ENCODE data around the gene ACAP3. TPM values are rescaled to one million over a fixed set of nuclear protein-coding genes. Genes with fewer than 3 reads are reported as not detected.

ACAP3 gene
- total and polyA plus RNA-seq, 2 of the 4 experiments (the other 2 are of a cell fraction) = 13.3 to 58.2 TPM

DNA sequence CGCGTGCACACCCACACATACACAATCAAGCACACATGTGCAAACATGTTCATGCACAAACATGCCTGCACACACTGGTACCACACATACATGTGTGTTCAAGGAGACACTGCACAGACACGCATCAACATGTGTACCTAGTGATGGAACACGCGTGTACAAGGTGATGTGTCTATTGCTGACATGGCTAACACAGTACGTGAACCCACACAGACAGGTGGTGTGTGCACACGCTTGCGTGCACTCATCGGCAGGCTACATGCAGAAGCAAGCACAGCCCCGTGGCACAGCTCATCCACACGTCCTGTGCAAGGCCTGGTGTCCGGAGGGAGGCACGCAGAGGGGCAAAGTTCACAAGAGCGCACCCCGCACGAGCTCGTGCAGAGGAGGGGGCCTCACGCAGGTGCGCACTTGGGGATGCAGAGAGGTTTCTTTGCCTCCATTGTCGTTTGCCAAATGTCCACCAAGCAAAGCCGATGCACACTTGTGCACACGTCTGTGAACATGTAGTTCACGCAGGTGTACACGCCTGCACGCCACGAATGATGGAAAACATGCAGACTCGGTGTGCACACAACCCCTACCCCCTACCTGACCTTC lies 969 bp downstream of the ACAP3 start:
- Histone ChIP-seq H2BK120ac (ENCODE audit: low read depth, low read length) (no peak overlapping the region), H3K9me3 (ENCODE audit: control insufficient read depth, insufficient read depth, low read length) (no peaks in the 10 kb centered on the region), H2BK20ac (ENCODE audit: low read depth, low read length) (no peak overlapping the region), H2AK9ac (replicated peaks; ENCODE audit: low read depth, low read length, poor library complexity) (peak overlapping the region; percentile 97), H2AFZ (replicated peaks; ENCODE audit: low read length, poor library complexity) (peak overlapping the region; percentile 97), H3K4me1 (ENCODE audit: control insufficient read depth, insufficient read depth, low read length) (peaks cover 31% of the 10 kb centered on the region), H4K20me1 (ENCODE audit: insufficient read depth, low read length) (peaks cover 45% of the 10 kb centered on the region), H3K36me3 (ENCODE audit: control insufficient read depth, insufficient read depth, low read length) (peaks cover 19% of the 10 kb centered on the region), H2BK5ac (ENCODE audit: low read depth, low read length, poor library complexity, severe bottlenecking) (peak overlapping the region; percentile 79), H3K23ac (ENCODE audit: low read depth, low read length) (peak overlapping the region; percentile 94), H4K5ac (ENCODE audit: low read depth, low read length) (no peak overlapping the region), H3K18ac (ENCODE audit: low read depth, low read length) (0 out of 2 replicates have a peak overlapping the region, but pooled peaks have one; percentile 25), H2AK5ac (ENCODE audit: low read depth, low read length) (peak overlapping the region; percentile 91), H3K4me2 (ENCODE audit: low read depth, low read length) (peak overlapping the region; percentile 100), H3K4ac (ENCODE audit: low read depth, low read length) (peak overlapping the region; percentile 90), H4K8ac (ENCODE audit: low read depth in 2 of 2, low read length in 2 of 2) (peak overlapping the region in 1 of 2 experiments; percentile 5; a peak in 1 of 4 replicates), H3K9ac (ENCODE audit: low read depth, low read length) (peak overlapping the region; percentile 91), H3K79me1 (ENCODE audit: low read depth in 1 of 2, low read length in 2 of 2) (peaks cover 6 to 62% of the 10 kb centered on the region in 2 experiments; a peak in 3 of 4 replicates), H4K91ac (ENCODE audit: insufficient read depth, low read depth, low read length) (peak overlapping the region; percentile 76), H3K9me1 (ENCODE audit: insufficient read depth, low read length) (peaks cover 3% of the 10 kb centered on the region), H2BK15ac (ENCODE audit: low read depth, low read length) (no peak overlapping the region), H3K14ac (replicated peaks; ENCODE audit: low read depth, low read length) (peak overlapping the region; percentile 61), H3K56ac (ENCODE audit: extremely low read depth, insufficient read depth, low read length) (peak overlapping the region; percentile 38; the same call in 1 of the 2 replicates), H3K4me3 (ENCODE audit: insufficient read depth, low read depth, low read length) (peak overlapping the region; percentile 93), H3K27me3 (ENCODE audit: control insufficient read depth, insufficient read depth, low read length) (no peaks in the 10 kb centered on the region), H3K27ac (ENCODE audit: insufficient read depth, low read length) (peak overlapping the region; percentile 89)
- in situ Hi-C loops (cut with MboI; ENCODE audit: low sequenced_read_pairs) = no loop called here
- intact Hi-C loops (cut with micrococcal nuclease) = loop anchor here (5.0 kb wide), 2 partner anchors 51 to 184 kb away; partner anchors contain the start of gene MXRA8
- ChIA-PET POLR2A (ENCODE audit: unreplicated experiment) (no interaction called here), CTCF (no interaction called here)
- 39% methylated on average over 24 of the region's 27 CpGs; no CpG with 5 or more reads in 1 of the 2 experiments for WGBS, 2 experiments (ENCODE audit: extremely low coverage in 2 of 2, insufficient read length in 1 of 2)
- dilution Hi-C loops (cut with HindIII; ENCODE audit: low sequenced_read_pairs, unreplicated experiment) = no loop called here
- no peak for DNase-seq
- no TSS peak for BruUV-seq (replicated peaks)
- TF ChIP-seq RFX5 (IDR thresholded peaks at IDR 0.05; ENCODE audit: low read depth, low read length) (no peak), POLR2A (IDR thresholded peaks at IDR 0.05; ENCODE audit: low read depth, low read length) (no peak), MAFK (IDR thresholded peaks at IDR 0.05; ENCODE audit: low read depth, low read length) (no peak), MXI1 (IDR thresholded peaks at IDR 0.05; ENCODE audit: borderline replicate concordance, low read depth, low read length) (no peak), RCOR1 (IDR thresholded peaks at IDR 0.05; ENCODE audit: insufficient replicate concordance, low read length) (no peak), CEBPB (IDR thresholded peaks at IDR 0.05; ENCODE audit: low read depth, low read length) (no peak), NFE2L2 (IDR thresholded peaks at IDR 0.05; ENCODE audit: low read depth, low read length) (no peak), FOS (IDR thresholded peaks at IDR 0.05; ENCODE audit: low read depth, low read length) (no peak), CHD1 (IDR thresholded peaks at IDR 0.05; ENCODE audit: low read depth, low read length) (no peak), BHLHE40 (IDR thresholded peaks at IDR 0.05; ENCODE audit: low read depth, low read length) (no peak), RAD21 (IDR thresholded peaks at IDR 0.05; ENCODE audit: low read length) (no peak), MAZ (IDR thresholded peaks at IDR 0.05; ENCODE audit: borderline replicate concordance, low read depth, low read length) (no peak), SMC3 (IDR thresholded peaks at IDR 0.05; ENCODE audit: low read depth, low read length) (no peak)
- TF ChIP-seq, protein P1, sequence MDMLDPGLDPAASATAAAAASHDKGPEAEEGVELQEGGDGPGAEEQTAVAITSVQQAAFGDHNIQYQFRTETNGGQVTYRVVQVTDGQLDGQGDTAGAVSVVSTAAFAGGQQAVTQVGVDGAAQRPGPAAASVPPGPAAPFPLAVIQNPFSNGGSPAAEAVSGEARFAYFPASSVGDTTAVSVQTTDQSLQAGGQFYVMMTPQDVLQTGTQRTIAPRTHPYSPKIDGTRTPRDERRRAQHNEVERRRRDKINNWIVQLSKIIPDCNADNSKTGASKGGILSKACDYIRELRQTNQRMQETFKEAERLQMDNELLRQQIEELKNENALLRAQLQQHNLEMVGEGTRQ (IDR thresholded peaks at IDR 0.05; ENCODE audit: low read depth, low read length) = no peak
- TF ChIP-seq, protein P2, sequence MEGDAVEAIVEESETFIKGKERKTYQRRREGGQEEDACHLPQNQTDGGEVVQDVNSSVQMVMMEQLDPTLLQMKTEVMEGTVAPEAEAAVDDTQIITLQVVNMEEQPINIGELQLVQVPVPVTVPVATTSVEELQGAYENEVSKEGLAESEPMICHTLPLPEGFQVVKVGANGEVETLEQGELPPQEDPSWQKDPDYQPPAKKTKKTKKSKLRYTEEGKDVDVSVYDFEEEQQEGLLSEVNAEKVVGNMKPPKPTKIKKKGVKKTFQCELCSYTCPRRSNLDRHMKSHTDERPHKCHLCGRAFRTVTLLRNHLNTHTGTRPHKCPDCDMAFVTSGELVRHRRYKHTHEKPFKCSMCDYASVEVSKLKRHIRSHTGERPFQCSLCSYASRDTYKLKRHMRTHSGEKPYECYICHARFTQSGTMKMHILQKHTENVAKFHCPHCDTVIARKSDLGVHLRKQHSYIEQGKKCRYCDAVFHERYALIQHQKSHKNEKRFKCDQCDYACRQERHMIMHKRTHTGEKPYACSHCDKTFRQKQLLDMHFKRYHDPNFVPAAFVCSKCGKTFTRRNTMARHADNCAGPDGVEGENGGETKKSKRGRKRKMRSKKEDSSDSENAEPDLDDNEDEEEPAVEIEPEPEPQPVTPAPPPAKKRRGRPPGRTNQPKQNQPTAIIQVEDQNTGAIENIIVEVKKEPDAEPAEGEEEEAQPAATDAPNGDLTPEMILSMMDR (conservative IDR thresholded peaks at IDR 0.05; ENCODE audit: low read depth, low read length) = no peak
- TF ChIP-seq, protein P3, sequence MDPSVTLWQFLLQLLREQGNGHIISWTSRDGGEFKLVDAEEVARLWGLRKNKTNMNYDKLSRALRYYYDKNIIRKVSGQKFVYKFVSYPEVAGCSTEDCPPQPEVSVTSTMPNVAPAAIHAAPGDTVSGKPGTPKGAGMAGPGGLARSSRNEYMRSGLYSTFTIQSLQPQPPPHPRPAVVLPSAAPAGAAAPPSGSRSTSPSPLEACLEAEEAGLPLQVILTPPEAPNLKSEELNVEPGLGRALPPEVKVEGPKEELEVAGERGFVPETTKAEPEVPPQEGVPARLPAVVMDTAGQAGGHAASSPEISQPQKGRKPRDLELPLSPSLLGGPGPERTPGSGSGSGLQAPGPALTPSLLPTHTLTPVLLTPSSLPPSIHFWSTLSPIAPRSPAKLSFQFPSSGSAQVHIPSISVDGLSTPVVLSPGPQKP (IDR thresholded peaks at IDR 0.05; ENCODE audit: borderline replicate concordance, low read depth, low read length) = no peak
- no peak for ATAC-seq (ENCODE audit: low read depth)
